HG03097 (cell line): ENCODE measurements around the gene ARHGAP44.
"Not testable (repeated sequence)": the region's sequence is repeated elsewhere in the genome, so short reads cannot be mapped to it uniquely, and the experiment has no call there.

ENCODE experiments used
- ATAC-seq: cut with Tn5 transposase; IDR thresholded peaks from one replicate; pipeline ENCODE4 v1.9.1; 2021; ENCODE audit not compliant: unreplicated experiment, low FRiP score

The ARHGAP44 gene

DNA sequence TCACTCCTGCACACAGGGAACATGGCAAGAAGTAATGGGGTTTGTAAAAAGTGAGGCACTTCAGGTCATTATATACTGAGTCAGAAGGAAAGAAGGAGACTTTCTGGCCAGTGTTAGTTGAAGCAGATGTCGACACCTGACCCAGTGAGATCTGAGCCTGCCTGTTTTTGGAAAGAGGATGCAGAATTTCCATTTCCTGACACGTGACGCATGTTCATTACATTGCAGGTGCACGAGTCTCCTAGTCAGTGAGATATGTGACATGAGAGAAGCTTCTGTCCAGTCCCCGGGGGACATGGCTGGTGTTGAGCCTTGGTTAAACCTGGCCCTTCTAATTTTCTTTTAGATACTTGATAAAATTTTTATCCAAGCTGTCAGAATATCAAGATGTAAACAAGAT is 166.2 kb downstream of the ARHGAP44 start:
- ATAC-seq: no peak

DNA sequence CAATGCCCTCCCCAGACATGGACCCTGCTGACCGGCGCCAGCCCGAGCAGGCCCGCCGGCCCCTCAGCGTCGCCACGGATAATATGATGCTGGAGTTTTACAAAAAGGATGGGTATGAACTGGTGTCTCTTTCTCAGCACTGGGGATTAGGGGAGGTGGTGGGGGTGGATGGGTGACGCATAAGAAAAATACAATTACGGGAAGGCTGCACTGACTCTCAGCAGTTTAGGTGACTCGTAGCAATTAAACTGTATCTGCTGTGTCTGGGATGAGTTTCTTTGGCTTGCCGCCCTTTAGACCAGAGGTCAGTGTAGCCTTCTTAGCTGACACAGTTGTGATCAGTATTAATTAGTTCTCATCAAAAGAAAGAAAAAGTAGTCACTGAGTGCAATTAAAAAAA is 169.5 kb downstream of the ARHGAP44 start:
- ATAC-seq: no peak

DNA sequence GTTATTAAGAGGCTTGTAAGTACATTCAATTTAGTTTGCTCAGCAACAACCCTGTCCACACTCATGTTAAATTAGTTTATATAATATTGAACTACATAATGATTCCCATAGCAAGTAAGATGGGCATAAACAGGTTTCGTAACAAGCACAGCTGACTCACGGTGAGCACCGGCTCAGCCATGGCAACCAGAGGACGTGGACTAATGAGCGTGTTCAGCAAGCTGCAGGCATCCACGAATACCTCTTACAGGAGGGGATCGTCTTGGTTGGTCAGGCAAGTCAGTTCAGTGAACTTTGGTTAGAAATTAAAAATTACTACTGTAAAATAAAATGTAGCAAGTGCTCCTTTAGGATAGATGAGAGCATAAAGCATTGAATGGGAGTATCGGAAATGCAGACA is 170.1 kb downstream of the ARHGAP44 start:
- no peak for ATAC-seq

DNA sequence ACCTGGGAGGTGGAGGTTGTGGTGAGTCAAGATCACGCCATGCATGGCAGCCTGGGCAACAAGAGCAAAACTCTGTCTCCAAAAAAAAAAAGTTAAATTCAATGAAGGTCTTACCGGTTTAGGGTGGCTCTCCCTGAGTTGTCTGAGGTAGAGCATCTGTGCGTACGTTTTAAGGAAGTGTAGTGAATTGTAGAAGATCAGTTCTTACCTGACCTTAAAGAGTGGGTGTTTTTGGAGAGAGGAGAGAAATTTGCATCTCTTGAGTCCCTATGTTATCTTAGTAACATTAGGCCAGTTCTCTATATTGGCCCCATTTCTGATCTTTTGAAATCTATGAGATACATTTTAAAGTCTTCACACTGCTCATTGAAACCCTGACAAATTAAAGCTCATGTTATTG is 172.4 kb downstream of the ARHGAP44 start:
- ATAC-seq: no peak

DNA sequence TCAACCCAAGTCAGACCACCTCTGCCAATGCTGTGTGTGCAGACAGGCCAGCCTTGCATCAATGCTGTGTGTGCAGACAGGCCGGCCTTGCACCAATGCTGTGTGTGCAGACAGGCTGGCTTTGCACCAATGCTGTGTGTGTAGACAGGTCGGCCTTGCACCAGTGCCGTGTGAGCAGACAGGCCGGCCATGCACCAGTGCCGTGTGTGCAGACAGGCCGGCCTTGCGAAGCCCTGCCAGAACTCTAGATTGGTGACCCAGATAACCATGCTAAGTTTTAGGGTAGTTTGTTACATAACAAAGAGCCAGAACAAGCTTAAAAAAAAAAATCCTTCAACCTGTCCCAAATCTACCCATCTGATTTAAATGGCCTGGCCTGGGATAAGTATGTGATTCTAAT is 174.2 kb downstream of the ARHGAP44 start:
- ATAC-seq: no peak

DNA sequence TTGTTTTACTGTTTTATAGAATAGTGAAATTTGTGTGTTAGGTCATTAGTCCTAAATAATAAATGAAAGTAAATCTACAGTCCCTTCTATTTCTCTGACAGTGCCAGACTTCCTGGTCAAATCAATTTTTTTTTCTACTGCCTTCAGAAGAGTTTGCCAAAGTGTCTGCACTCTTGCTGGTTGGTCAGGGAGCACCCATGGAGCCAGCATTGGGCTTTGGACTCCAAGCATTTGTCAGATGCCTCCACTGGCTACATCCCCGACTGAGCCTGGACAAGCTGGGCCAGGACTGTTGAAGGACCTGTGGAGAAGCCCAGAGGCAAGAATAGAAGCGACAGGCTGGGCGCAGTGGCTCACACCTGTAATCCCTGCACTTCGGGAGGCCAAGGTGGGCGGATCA is 174.9 kb downstream of the ARHGAP44 start:
- ATAC-seq: no peak

DNA sequence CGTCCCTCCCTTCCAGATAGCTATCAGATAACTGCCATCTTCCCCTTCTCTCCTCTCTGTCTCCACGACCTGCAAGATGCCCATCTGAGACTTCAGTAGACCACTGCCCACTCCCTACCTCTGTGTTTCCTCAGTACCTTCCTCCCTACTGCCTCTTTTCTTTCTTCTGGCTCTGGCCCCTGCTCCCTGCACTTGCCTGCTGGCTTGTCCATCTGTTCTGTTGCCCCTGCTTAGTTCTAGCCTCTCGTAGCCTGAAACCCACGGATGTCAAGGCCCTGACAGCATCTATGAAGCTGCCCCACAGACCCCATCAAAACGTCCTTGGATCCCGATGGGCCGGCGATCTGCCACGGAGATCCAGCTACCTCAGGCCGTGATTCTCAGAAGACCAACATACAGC is 175.5 kb downstream of the ARHGAP44 start:
- ATAC-seq: no peak

DNA sequence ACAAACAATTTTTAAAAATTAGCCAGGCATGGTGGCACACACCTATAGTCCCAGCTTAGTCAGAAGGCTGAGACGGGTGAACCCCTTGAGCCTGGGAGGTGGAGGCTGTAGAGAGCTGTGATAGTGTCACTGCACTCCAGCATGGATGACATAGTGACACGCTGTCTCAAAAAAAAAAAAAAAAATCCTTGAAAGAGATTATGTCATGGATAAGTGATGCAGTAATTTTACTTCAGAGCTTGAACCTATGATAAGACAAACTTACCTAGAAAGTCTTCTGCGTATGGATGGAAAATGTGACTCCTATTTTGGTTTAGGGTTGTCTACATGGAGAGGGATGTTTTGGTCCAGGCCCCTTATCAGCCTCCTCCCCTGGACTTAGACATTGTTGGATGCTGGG is 176.7 kb downstream of the ARHGAP44 start:
- no peak for ATAC-seq

DNA sequence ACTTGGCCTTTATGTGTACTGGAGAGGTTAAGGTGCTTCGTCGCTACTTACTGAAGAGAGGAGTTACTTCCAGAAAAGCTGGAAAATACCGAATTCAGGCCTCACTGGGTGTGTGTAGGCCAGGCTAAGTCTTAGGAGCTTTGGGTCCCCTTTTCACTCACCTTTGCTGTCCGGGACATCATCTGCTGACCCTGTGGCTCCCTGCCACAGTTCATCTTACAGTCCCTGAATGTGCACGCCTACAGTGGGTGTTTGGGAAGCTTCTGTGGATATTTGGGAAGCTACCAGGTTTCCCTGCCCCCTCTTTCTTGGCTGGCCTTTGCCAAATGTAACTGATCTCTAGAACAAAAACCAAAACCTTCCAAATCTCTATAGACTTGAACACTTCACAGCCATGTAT is 177.1 kb downstream of the ARHGAP44 start:
- no peak for ATAC-seq

DNA sequence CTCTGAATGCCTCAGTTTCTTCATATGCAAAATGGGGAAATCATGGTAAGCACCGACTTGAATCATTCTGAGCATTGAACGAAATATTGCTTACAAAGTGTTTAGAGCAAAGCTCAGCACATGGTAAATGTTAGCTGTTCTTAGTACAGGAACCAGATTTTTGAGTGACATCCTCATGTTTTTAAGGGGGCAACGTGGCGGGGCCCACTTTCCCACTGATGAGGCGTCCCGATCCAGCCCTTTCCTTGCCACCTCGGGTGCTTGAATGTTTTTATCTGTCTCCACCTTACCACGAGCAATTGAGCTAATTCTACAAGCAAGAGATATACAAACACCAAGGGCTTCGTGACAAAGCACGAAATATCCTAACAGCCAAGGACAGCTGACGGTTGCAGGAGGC is 178.7 kb downstream of the ARHGAP44 start:
- no peak for ATAC-seq

DNA sequence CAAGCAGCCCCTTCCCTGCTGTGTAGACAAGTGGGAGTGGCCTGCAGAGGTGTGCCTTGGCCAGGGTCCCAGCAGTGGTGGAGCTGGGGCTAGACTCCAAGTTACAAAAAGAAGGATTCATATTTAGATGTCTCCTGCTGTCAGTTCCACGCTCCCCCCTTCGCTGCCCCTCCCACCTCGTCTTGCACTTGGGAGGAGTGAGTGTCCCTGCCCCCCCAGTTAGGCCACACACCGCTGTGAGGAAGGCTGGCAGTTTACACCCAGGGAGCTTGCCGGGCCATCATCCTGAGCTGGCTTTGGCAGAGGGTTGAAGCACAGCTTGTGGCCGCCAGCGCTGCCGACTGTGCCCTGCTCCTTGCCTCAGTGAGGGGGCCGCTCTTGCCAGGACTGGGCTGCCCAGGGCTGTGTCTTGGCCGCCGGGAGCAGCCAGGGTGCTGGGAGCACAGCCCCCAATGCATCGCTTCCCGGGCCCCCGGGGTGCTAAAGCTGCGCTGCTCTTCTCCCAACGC is 184.3 kb downstream of the ARHGAP44 start:
- no peak for ATAC-seq

DNA sequence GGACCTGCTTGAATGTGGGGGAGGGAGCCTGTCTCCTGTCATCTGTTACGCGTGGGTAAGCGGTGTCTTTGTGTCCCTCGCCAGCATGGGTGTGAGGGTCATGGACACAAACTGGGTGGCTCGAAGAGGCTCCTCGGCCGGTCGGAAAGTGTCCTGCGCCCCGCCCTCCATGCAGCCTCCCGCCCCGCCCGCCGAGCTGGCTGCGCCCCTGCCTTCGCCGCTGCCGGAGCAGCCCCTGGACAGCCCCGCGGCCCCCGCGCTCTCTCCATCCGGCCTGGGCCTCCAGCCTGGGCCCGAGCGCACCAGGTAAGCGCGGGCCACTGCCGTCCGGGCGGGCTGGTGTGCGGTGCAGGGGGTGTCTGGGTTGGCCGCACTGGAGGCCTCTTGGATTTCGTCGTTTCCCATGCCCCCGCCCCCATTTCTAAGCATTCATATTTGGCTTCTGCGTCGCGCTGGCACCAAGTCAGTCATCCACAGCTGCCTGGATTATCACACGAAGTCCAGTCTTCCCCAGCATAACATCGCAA is 184.8 kb downstream of the ARHGAP44 start:
- no peak for ATAC-seq

DNA sequence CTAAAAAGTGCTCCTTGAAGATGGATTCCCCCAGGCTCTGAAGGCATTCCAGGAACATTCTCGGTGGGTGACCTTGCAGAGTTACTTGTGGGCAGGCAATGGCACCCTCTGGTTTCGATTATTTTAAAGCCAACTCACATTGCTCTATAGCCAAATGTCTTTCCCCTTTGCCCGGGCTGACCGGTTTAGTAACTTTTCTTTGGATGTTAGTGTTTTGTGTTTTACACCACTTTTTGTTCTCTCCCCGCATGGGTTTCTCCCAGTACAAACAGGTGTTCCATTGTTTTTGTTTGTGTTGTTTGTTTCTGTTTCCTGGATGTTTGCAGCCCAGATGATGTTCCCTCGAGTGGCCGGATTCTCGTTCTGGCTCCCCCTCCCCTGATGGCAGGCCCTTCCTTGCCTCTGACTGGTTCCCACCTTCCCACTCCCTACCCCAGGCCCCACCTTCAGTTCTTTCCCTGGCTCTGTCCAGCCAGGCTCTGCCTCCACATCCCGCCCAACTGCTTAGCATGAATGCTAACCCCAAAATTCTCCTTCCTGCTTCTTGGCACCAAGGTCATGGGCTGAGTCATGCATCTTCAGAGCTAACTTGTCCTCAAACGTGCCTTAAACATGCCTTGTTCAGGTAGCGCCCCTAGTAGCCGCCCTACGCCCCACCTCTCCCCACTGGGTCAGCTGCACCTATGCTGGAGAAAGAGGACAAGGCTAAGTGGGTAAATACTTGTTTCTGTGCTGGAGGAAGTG is 187.9 kb downstream of the ARHGAP44 start:
- ATAC-seq: no peak

DNA sequence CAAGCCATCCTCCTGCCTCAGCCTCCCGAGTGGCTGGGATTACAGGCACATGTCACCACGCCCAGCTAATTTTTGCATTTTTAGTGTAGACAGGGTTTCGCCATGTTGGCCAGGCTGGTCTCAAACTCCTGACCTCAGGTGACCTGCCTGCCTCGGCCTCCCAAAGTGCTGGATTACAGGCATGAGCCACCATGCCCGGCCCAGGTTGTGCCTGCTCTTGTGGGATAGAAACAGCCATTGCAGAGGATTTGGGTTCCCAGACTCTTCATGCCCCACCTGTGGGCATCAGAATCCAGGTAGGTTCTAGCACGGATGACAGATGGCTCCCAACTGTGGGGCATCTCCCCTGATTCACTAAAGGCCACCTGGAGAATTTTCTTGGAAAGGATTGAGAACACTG is 189.5 kb downstream of the ARHGAP44 start:
- ATAC-seq: not testable (repeated sequence)

DNA sequence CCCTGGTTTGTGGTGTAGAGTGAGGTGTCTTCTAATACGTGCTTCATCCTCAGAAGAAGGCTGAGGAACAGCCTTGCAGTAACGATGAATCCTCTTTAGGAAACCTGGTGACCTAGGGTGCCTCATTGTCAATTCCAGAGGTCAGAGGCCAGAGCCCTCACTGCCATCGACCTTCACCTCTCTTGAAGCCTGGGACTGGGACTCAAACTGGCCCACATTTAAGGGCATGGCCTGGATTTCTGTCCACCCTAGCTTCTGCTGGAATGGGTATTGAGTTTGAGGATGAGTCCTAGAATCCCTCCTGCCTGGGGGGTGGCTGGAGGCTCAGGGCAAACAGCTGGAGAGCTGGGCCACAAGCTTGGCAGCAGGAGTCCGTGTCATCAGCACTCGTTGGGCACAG is 189.9 kb downstream of the ARHGAP44 start:
- no peak for ATAC-seq

DNA sequence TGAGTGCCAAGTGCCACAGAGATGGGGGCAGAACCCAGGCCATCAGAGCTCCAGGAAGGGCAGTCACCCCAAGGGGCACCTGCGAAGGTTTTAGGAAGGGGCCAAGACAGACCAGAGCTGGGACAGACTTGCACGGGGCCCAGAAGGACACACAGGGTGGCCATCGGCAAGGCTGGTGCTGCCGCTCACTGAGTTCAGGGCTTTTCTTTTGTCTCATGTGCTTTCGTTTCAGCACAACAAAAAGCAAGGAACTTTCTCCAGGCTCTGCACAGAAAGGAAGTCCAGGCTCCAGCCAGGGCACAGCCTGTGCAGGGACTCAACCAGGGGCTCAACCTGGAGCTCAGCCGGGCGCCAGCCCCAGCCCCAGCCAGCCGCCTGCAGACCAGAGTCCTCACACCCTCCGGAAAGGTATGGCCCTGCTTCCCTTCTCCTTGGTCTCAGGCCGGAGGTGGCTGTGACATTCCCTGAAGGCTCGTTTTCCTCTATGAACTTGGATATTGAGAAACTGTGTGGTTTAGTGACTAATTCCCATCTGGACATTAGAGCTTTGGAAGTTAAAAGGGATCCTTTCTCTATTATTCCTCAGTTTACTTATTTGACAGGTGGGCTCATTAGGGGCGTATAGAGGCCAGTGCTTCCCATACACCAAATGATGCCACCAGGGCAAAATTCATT is 190.7 kb downstream of the ARHGAP44 start:
- ATAC-seq: no peak

DNA sequence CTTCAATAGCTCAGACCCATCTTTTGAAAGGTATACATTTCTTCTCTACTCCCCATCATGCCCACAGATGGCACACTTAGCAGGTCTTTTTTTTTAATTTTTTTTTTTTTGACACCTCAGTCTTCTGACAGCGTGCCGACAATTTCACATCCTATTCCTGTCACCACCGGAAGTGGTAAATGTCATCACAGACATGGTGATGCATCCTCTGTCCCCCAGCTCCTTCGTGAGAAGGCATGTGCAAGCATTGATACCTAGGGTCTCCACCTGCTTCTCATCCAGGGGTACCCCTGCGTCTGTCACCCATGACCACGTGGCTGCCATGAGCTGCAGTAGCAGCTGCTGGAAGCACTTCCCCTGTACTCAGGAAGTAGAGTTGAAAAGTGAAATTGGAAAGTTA is 192.9 kb downstream of the ARHGAP44 start:
- no peak for ATAC-seq

DNA sequence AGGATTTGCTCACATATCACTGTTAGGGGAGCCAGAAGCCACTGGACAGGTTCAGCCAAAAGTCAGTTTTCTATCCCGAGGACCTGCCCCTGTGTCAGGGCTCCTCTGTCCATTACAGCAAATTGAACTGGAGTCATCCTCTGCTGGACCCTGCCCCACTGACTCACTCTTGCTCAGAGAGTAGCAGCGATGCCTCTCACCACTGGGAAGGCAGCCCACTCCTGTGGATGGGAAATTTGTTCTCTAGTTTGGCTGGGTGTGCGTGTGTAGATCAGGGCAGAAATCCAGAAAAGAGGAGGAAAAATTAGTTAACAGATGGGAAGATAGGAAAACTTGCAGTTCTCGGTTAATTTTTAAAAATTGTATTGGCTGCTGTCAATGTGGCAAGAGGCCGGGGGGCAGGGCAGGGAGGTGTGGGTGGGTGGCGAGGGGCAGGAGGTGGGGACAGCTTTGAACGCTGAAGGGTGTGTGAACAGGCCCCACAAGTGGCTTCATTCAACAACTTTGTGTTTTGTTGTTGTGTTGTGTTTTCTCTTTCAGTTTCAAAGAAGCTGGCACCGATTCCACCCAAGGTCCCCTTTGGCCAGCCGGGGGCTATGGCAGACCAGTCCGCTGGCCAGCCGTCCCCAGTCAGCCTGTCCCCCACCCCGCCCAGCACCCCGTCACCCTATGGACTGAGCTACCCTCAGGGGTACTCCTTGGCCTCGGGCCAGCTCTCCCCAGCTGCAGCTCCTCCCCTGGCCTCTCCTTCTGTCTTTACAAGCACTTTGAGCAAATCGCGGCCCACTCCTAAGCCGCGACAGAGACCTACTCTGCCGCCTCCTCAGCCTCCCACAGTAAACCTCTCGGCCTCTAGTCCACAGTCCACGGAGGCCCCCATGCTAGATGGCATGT is 194.9 kb downstream of the ARHGAP44 start:
- no peak for ATAC-seq

DNA sequence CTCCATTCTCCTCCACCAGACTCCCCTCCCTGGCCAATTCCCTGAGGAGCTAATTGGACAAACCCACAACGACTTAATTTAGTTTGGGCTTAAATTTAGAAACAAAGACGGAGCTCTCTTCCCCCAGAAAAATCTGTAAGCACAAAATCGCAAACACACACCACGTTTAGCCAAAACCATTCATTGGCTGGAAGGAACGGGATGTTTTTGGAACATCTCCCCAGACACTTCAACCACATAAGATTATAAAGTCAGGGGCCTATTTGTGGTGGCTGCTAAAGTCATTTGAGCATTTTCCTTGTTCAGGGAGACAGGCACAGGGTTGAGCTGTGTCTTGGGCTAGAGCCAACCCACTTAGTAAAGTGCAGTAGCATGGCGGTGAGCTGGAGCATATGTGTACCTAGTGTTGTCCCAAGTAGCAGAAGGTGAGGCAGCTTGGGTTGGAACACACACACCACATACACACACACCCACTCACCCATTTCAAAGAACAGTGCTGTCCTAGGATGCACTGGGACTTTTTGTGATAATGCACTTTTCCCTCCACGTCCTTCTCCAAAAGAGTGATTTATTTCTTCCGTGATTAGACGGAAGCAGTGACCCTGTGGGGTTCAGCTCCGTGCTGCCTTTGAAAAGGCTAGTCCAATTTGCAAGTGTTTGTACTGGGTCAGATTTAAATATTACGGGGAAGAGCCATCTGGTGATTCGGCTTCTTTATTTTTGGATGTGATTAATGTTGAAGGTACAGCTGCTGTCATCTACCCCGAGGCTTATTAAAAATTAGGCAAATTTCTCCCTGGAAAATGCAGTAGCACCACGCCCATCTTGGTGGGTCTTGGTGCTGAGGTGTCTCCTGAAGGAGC is 196.4 kb downstream of the ARHGAP44 start:
- no peak for ATAC-seq

DNA sequence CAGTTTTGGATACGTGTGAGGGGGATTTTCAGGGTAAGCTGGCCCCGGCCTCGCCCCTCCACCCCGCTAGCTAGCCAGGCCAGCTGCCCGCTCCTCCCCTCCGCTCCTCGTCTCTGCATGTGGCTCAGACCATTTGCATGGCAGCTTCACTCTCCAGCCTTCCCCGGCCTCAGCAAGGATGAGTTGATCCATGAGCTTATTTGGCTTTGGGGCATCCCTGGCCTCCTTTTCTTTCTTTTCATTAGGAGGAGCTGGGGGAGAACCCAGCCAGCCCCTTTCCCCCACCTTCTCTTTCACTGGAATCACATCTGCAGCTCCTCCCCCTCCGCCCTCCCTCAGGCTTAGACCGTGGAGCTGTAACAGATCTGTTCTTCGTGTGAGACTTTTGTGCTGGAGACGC is 197.8 kb downstream of the ARHGAP44 start:
- ATAC-seq: no peak
